DMS114 treated with DMSO at 0.1 percent for 48 hours (cell line): ENCODE results near the gene MYH10.

ENCODE experiments used
- DNase-seq: peaks from one replicate; lab custom pipeline; 2025; ENCODE audit not compliant: unreplicated experiment; lab: John Stamatoyannopoulos, UW

Gene MYH10

DNA sequence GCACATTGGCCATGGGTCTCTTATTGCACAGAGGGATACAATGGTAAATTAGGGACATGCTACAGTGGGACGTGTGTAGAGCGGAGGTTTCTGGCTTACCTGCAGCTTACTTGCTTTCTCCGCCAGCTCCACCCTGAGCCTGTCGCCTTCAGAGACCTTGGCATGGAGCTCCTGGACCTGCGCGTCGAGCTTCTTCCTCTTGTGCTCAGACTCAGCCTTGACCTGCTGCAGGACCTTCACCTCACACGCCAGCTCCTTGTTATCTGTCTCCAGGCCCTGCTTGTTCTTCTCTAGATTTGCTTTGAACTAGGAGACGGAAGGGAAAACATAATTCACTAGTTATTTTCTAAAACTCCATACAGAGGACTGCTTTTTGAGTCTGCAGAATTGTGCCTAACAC is 131.4 kb downstream of the MYH10 start:
- no peak for DNase-seq

DNA sequence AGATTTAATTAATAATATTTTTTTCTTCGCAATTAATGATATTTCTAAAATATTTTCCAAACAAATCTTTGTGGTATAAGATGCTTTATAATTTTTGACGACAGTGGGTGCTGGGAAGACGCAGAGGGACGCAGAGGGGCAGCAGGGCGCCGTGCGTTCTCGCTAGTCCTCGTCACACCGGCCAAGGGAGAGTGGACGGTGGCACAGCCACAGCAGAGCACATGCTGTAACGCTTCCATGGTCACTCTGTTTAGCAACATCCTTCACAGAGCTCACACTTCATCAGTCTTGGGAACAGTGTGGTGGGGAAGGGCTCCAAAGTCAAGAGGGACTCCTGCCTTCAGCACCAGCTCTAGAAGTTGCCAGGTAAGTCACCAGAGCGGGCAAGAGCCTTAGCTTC is 134.4 kb downstream of the MYH10 start:
- DNase-seq: no peak

DNA sequence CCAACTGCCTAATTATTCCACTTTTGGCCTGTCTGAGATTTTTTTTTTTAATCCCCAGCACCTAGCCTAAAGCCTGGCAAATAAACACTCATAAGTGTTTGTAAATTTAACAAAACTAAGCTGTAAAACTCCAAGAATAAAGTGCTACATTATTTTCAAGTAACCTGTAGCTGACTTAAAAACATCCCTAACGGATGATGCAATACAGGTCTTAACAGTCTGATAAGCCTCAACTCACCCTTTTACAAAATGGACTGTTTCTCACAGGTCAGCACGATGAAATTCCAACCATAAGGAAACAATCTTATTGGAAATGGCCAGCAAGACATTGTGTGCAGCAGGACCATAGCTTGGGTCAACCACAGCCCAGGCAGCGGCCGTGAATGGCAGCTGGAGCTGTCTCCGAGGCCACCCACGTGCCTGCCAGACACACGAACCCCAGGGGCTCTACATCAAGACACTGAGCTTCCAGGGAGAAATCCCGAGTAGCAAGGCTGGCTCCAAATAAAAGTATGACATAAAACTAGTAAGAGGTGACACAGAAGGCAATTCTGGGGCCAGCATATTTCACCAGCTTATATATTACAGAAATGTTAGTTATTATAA is 135.9 kb downstream of the MYH10 start:
- DNase-seq: no peak

DNA sequence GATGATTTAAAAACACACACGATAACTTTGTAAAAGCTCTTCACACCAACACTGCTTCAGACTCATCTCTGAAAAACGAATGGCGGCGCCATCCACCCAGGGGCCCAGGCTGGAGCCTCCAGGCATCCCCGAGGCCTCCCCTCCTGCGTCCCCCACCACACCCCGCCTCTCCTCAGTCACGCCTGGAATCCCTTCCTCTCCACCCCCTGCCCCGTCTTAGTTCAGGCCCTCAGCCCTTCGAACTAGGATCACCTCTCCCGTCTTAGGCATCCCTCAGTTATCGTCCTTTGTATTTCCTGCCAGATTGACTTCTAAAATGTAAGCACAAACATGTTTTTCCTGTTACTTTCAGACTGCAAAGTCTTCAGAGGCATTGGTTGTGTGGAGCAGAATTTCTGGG is 136.5 kb downstream of the MYH10 start:
- DNase-seq: no peak

DNA sequence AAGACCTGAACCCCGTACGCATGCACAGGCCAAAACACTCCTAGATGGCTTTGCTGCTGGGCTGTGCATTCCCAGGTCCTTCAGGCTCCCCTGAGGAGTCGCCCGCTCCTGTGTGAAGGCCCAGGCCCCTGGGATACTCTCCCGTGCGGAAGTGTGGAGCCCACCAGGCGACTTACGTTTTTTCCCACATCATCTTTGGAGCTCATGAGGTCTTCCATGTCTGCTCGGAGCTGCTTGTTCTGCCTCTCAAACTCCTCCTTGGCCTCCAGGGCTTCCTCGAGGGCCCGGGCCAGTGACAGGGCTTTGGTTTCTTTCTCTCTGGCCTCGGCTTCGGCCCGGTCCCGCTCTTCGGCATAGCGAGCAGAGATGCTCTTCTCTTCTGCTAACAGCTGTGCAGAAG is 138.4 kb downstream of the MYH10 start:
- no peak for DNase-seq

DNA sequence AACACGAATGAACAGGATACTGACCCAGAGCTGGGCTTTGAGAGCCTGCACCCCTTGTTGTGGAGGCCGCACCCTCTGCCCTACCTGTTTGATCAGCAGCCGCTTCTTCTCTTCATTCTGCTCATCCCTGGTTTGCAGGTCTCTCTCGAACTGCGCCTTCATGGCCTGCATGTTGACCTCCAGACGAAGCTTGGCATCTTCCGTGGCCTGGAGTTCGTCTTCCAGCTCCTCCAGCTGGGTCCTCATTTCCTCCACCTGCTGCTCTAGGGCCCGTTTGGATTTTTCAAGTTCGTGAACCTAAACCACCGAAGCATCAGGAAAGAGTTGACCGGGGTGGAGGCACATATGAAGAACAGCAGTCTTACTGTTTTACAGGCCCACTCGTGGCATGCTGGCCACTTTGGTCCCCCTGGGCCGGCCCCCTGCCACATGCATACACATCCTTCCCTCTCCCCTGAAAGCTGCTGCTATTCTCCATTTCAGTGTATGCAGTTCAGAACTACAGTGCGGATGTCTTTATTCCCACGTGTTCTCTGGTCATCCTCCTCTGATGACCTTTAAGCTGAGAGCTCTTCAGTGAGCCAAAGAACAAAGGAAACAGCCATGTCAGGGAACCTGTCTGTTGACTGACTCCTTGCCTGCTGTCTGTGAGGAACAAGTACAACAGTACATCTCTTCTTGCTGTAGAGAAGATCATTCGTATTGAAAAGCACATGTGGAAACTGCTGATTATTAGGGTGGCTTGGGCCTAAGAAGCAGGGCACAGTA is 140.1 kb downstream of the MYH10 start:
- DNase-seq: no peak

DNA sequence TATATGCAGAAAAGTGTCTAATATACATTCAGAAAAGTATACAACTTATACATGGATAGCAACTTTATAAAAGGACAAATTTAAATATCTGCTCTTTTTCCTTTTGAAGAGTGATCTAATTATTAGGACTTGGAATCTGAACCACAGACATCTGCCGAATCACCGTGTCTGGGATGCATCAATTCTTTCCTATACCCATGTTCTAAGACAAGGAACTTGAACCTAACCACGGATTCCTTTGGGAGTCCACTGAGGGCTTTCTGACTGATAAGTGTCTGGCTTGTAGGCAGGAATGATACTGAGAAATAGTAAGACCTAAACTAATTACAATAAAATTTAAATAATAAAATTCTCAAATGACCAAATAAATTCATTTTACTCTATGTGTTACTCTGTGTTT is 140.7 kb downstream of the MYH10 start:
- no peak for DNase-seq

DNA sequence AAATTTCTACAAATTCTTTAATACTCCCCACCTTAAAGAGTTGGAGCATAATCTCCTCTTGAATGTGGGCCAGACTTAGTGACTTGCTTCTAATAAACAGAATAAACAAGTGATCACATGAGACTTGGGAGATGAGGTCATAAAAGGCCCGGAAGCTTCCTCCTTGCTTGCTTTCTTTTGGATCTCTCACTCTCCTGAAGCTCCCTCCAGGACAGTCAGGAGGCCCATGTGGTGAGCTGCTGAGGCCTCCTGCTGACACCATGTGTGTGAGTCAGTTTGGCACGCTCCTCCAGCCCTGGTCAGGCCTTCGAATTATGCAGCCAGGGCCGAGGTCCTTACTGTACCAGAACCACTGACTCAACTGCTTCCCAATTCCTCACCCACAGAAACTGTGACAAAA is 141.6 kb downstream of the MYH10 start:
- DNase-seq: no peak

DNA sequence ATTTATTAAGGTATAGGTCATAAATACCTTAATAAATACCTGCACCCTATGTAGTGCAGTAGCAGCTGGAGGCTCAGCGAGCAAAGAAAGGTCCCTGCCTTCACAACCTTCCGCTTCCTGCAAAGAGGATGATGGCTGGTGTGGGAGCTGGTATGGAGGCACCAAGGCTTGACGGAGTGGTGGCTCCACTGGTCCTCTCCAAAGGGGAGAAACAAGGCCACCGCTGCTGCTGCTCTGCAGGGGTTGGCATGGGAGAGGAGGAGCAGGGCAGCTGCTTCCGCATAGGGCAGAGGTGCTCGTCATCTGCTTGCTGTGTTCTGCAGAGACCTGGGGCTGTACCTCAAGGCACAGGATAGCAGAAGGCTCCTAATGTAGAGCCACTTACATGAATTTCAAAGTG is 142.0 kb downstream of the MYH10 start:
- DNase-seq: no peak

DNA sequence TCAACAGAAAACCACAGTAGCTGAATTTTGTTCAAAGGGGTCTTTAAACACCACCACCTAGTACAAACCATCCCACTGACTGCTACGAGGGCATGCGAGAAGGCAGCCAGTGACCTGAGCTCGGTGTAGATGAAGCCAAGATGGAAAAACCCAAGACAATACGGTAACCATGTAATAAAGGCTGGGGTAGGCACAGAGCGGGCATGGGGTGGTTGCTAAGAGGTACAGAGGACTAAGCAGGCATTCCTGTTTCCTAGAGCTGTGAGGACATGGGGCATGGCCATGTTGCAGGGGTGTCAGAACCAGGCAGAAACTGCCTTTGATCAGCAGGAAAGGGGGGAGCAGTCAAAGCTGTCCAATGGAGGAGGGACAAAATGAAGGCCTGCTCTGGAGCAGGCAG is 142.8 kb downstream of the MYH10 start:
- DNase-seq: no peak

DNA sequence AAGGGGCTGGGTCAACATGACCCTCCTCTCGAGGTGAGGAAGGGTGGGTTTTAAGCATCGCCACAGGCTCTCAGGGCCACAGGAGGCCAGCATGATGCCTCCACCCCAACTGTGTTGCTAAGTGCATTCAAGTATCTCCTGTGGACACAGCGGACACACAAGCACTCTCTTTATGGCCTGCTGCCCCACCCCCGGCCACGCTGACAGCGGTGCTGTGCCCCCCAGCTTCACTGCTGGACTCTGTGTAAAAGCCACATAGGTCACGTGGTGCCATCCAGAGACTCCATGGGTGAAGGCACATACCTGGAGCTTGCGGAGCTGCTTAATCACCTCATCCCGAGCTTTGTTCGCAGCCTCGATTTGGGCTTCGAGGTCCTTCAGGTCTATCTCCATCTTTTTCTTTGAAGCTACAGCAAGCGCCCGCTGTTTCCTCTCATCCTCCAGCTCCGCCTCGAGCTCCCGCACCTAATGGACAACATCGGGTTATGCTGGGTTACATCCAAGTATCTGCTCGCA is 143.3 kb downstream of the MYH10 start:
- DNase-seq: no peak

DNA sequence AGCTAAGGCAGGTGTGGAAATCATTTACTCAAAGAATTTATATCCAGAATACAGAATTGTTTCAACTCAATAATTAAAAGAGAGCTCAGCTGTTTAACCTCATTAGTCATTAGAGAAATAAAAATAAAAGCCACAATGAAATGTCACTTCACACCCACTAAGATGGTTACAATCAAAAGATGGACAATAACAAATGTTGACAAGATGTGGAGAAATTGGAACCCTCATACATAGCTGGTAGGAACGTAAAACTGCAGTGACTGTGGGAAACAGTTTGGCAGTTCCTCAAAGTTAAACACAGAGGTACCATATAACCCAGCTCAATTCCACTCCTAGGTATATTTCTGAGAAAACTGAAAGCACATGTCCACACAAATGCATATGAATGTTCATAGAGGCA is 145.0 kb downstream of the MYH10 start:
- no peak for DNase-seq

DNA sequence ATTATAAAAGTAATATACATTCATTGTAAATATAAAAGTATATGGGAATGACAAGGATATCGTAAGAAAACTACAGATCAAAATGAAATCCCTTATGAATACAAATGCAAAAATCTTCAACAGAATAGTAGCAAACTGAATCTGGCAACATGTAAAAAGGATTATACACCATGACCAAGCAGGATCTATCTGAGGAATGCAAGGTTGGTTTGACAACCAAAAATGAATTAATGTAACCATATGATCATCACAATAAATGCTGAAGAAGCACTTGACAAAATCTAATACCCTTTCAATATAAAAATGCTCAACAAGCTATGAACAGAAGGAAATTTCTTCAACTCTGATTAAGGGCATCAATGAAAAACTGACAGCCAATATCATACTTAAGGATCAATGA is 146.1 kb downstream of the MYH10 start:
- no peak for DNase-seq

DNA sequence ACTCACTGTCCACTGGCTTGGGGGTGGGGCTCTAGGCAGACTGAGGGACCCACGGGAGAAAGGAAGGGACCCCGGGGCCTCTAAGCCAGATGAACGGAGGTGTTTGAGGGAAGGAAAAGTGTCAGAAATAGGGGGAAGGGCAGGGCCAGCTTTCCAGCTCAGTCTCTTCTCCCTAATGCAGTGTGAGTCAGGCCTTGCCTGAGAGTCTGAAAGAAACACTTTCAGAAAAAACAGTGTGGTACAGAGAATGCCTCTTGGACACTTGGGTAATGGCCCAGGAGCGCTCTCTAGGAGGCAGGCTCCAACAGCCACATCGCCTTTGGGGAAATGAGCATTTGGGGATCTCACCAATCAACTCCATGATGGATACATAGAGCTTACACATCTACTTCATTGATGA is 148.0 kb downstream of the MYH10 start:
- no peak for DNase-seq

DNA sequence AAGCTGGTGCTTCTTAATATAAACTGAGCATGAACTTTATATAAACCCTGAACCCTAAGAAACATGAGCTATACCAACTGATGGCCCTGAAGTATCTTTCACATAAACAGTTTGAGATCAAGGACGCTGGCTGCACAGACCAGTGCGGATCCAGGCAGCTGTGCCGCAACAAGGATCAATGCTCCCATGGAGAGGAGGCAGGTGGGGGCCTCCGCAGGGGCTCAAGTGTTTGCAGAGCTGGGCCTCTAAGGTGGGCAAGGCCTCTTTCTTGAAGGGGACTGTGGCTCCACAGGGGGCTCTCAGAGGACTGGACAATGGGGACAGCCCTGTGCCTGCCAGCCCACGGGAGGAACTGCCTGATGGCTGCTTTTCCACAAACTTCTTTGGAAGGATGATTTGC is 148.8 kb downstream of the MYH10 start:
- no peak for DNase-seq

DNA sequence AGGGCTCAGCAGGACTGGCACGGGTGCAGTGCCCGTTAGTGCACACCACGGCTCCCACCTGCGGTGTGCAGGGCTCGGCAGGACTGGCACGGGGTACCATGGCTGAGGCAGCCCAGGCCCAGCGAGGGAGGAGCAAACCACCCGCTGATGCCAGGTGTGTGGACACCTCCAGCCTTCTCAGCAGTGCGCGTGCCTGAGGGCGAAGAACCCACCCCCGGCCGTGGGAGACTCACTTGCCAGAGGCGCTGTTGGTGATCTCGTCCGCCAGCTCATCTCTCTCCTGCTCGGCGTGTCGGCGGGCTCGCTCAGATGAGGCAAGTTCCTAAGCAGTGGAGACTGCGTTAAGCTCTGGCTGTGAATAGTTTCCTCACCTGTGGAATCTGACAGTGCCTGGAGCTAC is 149.4 kb downstream of the MYH10 start:
- no peak for DNase-seq

DNA sequence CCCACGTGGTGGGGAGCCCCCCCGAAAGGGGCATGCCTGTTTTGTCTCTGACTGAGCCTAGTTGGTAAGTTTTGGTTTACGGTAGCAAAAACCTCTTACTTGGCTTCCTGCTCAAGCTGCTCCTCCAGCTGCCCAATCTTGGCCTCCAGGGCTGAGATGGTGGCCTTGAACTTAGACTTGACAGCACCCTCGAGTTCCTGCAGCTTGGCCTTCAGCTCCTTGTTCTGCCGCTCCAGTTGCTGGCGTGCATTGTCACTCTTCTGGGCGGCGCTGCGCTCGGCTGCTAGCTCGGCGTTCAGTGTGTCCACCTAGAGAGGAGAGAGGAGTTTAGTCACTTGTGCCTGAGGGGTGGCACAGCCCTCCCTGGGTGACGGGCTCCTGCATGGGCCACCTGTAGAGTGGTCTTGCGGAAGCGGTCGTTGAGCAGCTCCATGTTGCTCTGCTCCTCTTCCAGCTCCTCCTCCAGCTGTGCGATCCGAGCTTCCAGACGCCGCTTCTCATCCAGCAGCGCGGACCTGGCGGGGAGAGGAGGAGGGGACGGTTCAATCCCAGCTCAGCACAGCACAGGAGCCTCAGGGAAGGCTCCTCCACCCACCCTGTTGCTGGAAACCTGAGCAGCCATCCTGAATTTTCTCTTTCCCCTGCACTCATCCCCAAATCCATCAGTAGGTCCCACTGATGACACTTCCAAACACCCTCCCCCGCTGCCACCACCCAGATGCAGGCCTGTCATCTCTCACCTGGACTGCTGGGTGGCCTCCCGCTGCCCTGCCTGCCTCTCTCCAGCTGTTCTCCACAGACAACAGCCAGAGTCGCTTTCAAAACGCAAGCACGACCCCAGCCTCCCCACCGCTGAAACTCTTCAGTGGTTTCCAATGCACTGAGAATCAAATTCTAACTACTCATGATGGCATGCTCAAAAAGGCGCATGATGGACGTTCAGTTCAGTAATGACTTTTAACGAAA is 150.2 kb downstream of the MYH10 start:
- DNase-seq: no peak

DNA sequence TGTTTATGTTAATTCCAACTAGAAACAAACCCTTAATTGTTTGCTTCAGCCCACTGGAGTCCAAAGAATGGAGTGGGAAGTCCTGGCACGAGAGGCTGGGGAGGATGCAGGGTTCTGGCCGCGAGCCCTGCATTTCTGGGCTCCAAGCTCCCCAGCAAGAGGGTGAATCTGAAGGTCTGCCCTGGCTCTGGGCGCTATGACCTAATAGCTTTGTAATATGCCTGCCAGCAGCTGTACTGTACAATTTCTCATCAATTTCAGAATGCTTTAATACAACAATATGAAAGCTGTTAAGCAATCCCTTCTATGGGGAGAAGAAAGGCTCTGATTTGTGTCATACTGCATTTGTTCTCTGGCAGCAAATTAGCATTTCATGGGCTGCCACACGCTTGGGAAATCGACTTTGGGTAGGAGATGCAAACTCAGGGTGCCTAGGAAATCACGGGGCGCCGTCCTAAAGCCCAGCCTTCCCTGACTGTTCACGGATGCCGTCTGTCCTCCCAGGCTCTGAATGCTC is 151.0 kb downstream of the MYH10 start:
- DNase-seq: no peak

DNA sequence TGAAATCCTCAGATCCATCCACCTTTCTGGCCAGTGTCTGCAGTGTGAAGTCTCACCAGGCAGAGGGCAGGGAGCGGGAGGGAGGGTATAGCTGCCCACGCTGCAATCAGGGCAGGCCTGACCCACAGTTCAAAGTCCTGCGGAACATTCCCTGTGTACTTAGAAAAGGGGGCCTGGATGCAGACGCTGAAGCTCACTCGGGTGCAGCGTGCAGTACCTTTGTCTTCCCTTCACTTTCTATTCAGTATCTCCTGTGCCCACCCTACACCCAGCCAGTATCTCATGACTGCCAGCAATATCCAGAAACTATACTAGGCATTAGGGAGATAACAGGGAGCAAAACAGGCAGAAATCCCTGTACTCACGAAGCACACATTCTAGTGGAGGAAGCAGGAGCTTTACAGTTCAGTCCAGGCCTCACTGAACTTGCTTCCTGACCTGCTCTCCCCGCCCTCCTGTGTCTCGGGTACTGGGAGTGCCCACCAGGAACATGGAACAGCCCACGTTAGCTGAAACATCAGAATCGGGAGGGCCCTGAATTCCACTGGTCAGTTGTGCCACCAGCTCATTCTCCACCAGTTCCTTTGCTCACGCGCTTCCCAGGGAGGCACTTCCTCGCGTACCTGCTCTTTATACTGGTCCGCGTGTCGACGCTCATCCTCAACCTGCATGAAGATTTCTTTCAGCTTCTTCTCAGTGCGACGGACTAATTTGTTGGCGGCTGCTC is 152.6 kb downstream of the MYH10 start:
- no peak for DNase-seq

DNA sequence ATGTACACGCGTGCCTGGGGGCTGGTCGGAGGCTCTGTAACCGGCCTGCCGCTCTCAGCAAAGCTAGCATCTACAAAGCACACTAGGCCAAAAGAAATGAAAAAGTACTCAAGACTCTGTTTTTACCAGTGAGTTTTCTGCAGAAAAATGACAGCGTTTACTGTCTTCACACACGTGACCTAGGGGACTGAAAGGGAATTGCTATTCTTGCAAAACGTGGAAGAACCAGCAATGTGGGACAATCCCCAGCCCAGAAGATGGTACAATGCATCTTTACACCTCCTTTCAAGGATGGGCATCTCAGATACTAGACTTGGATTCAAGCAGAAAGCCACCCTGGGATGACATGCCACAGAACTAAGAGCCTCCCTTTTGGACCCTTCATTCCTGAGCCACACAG is 153.4 kb downstream of the MYH10 start:
- no peak for DNase-seq

DNA sequence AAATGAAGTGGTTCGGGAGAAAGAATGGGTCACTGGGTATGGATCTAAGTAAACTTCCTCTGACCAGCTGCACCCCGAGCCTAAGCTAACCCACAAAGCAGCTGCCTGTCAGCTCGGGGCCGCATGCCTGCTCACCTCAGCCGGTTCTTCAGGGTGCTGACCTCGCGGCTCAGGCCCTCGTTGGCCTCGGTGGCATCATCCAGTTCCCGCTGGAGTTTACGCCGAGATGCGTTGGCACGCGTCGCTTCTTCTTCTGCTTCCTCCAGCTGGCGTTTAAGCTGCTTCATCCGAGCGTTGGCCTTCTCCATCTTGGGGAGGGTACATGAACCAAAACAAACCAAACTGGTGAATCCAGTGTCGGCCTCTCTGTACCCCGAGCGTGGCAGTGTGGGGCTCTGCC is 153.8 kb downstream of the MYH10 start:
- no peak for DNase-seq
